Measurements from ENCODE around the gene SETD2.
A peak's percentile ranks its signal among the peaks of the same experiment; 100 is the strongest.
"Not testable (repeated sequence)": the region's sequence is repeated elsewhere in the genome, so short reads cannot be mapped to it uniquely, and the experiment has no call there.

Gene SETD2

DNA sequence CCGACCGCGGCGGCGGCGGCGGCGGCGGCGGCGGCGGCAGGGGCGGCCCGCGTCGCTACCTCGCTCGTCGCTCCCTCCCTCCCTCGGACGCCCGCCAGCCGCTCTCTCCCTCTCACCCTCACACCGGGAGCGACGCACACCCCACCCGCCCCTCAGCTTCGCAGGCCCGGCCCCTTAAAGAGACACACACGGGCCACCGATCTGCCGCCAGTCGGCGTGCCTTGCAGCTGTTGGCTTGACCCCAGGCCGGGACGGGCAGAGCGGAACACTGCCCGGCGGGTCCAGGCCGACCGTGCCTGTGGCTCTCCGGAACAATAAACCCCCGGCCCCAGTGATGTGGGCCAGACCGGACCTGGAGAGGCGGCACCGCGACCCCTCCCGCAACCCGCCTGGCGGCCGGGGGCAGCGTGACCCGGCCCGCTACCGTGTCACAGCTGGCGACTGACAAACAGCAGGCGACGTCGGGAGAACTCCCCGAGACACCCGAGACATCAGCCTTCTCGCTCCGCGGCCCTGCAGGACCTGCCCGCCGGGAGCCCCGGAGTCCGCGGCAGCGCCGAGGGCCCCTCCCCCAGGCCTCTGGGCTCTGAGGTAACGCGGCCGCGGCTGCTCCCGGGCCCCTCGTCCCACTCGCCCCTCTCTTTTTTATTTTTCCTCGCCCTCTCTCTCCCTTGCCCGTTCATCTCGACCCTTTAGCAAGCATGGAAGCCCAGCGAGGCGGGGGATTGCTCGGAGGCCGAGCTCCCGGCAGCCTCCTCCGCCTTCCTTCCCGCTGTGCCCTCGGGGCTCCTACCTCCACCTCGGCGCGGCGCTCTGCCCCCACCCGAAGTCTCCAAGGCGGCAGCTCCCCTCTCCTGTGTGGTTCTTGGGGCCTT, at the start of gene SETD2:
SETD2 (minus strand) TSS at position 107 of the 875 bp plus-strand sequence. CDS start 189 bp downstream, outside the sequence.
- TF ChIP-seq, protein P1, sequence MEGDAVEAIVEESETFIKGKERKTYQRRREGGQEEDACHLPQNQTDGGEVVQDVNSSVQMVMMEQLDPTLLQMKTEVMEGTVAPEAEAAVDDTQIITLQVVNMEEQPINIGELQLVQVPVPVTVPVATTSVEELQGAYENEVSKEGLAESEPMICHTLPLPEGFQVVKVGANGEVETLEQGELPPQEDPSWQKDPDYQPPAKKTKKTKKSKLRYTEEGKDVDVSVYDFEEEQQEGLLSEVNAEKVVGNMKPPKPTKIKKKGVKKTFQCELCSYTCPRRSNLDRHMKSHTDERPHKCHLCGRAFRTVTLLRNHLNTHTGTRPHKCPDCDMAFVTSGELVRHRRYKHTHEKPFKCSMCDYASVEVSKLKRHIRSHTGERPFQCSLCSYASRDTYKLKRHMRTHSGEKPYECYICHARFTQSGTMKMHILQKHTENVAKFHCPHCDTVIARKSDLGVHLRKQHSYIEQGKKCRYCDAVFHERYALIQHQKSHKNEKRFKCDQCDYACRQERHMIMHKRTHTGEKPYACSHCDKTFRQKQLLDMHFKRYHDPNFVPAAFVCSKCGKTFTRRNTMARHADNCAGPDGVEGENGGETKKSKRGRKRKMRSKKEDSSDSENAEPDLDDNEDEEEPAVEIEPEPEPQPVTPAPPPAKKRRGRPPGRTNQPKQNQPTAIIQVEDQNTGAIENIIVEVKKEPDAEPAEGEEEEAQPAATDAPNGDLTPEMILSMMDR (IDR thresholded peaks at IDR 0.05; ENCODE audit: extremely low read depth, missing control alignments) = peak; percentile 69
- DNase-seq (ENCODE audit: low spot score) = peak; percentile 96

DNA sequence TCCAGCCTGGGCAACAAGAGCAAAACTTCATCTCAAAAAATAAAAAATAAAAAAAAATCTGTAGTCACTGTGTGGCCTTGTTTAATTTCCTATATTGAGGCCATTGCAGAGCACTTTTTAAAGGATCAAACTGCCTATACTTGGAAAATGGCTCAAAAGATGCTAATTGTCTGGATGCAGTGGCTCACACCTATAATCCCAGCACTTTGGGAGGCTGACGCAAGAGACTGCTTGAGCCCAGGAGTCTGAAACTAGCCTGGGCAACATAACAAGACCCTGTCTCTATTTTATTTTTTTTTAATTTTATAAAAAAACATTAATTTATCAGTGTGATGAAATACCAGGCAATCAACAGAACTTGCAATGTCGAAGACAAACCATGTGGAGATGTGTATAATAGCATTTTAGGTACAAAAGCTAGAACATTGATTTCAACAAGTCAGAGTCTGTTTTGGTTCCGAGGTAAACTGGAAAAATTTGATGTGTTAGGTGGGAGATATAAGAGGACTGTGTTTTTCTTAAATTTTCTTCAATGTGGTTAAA, 47.0 kb upstream of the SETD2 start:
- TF ChIP-seq, protein P1 (IDR thresholded peaks at IDR 0.05; ENCODE audit: extremely low read depth, missing control alignments) = no peak
- no peak for DNase-seq (ENCODE audit: low spot score)

- not testable (repeated sequence) for DNase-seq (ENCODE audit: low spot score)
Observed at GRCh38 chr3:47206022-47206421, 42.1 kb upstream of the SETD2 start.

- TF ChIP-seq, protein P1 (IDR thresholded peaks at IDR 0.05; ENCODE audit: extremely low read depth, missing control alignments) = no peak
Observed at GRCh38 chr3:47204875-47205274, 41.0 kb upstream of the SETD2 start.

DNA sequence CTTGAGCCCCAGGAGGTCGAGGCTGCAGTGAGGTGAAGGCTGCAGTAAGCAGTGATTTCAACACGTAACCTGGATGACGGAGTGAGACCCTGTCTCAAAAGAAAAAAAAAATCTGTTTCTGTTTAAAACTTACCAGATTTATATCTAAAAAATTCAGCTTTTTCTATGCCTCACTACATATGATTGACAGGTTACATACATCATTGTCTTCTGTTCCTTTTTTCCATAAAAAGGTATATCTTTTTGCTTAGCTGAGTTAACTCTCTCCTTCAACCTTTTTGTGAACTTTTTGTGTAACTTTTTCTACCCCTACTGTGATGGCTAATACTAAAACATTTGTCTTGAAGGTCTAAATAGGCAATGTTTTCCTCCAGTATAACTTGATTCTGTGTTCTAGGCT, 38.6 kb upstream of the SETD2 start:
- TF ChIP-seq, protein P1 (IDR thresholded peaks at IDR 0.05; ENCODE audit: extremely low read depth, missing control alignments) = no peak
- no peak for DNase-seq (ENCODE audit: low spot score)

More at GRCh38 chr3:47204875-47205274, 41.0 kb upstream of the SETD2 start:
- no peak for DNase-seq (ENCODE audit: low spot score)

- TF ChIP-seq, protein P1 (IDR thresholded peaks at IDR 0.05; ENCODE audit: extremely low read depth, missing control alignments) = no peak
- no peak for DNase-seq (ENCODE audit: low spot score)
Observed at GRCh38 chr3:47197287-47197686, 33.4 kb upstream of the SETD2 start.

DNA sequence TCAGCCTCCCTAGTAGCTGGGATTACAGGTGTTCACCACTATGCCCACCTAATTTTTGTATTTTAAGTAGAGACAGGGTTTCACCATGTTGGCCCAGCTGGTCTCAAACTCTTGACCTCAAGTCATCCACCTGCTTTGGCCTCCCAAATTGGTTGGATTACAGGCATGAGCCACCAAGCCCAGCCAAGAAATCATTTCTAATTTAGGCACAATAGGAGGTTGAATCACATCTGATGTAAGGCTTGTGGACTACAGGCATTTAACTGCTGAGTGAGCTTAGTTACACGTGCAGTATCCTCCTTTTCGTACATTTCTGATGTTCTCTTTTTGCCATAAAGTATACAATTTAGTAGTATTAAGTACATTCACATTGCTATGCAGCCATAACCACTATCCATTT, 31.1 kb upstream of the SETD2 start:
- TF ChIP-seq, protein P1 (IDR thresholded peaks at IDR 0.05; ENCODE audit: extremely low read depth, missing control alignments) = no peak
- no peak for DNase-seq (ENCODE audit: low spot score)
